Measurements from ENCODE around the gene DTX1.

DNA sequence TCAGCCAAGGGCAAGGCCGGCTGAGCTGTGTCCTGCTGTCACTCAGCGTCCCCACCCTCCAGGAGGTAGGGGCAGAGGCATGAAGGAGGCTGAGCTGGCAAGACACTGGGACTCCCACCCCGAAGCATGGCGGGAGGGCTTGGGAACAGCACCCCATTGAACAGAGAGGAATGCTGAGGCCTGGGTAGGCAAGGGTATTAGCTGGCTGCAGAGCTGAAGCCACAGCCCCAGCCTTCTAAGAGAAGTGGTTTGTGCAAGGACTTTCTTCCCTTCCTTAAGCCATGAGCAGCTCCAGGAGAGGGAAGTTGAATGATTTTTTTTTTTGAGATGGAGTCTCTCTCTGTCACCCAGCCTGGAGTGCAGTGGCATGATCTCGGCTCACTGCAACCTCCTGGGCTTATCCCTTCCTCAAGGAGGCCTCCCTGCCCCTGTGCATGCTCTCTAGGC, 86.4 kb downstream of the DTX1 start:
- TF ChIP-seq SPI1 (IDR thresholded peaks at IDR 0.05; ENCODE audit: low read depth, low read length) (no peak), POLR2A (IDR thresholded peaks at IDR 0.05; ENCODE audit: low read depth, low read length) (no peak), POLR2AphosphoS5 (IDR thresholded peaks at IDR 0.05; ENCODE audit: low read depth, low read length) (no peak), TAF1 (IDR thresholded peaks at IDR 0.05; ENCODE audit: low read depth, low read length) (no peak)

Measured in GM12891 (cell line).